Chondrocyte (in vitro differentiated cells): ENCODE measurements around the gene MCU. TPM values are rescaled to one million over a fixed set of nuclear protein-coding genes. Genes with fewer than 3 reads are reported as not detected.
A peak's percentile ranks its signal among the peaks of the same experiment; 100 is the strongest.

Experiments used
- DNase-seq: peaks from one replicate; pipeline ENCODE4 v3.0.0; 2021; ENCODE audit warnings: mixed read lengths, low spot score
- H3K27ac Mint-ChIP-seq: one replicate; pipeline ENCODE4 v1.8.0; 2021; ENCODE audit warnings: mild to moderate bottlenecking, moderate library complexity, mixed read lengths; ENCODE audit not compliant: unreplicated experiment
- H3K27me3 Mint-ChIP-seq: 2 replicates; pipeline ENCODE4 v1.8.0; 2021; ENCODE audit warnings: low read depth, mixed read lengths
- H3K36me3 Mint-ChIP-seq: 2 replicates; pipeline ENCODE4 v1.8.0; 2021; ENCODE audit warnings: low read depth, mixed read lengths
- H3K4me1 Mint-ChIP-seq: 2 replicates; pipeline ENCODE4 v1.8.0; 2021; ENCODE audit warnings: low read depth, mild to moderate bottlenecking, mixed read lengths
- H3K4me3 Mint-ChIP-seq: one replicate; pipeline ENCODE4 v1.8.0; 2021; ENCODE audit warnings: mild to moderate bottlenecking, moderate library complexity, mixed read lengths; ENCODE audit not compliant: unreplicated experiment
- H3K9me3 Mint-ChIP-seq: 2 replicates; pipeline ENCODE4 v1.8.0; 2021; ENCODE audit warnings: low read depth, mixed read lengths
- total RNA-seq: library from RNA; stranded (reverse); gene quantifications from 3 replicates; pipeline ENCODE4 v1.2.1, GENCODE V29; 2021
- TF ChIP-seq, protein P1 (sequence below): fragments of 200-600 bp; sonication (generic); IDR thresholded peaks from 2 replicates; pipeline ENCODE4 v1.5.0; 2021; ENCODE audit warnings: antibody characterized with exemption, mild to moderate bottlenecking, moderate library complexity

The MCU gene
- total RNA-seq, 1 donor from 2014 or later: 51.8 TPM

DNA sequence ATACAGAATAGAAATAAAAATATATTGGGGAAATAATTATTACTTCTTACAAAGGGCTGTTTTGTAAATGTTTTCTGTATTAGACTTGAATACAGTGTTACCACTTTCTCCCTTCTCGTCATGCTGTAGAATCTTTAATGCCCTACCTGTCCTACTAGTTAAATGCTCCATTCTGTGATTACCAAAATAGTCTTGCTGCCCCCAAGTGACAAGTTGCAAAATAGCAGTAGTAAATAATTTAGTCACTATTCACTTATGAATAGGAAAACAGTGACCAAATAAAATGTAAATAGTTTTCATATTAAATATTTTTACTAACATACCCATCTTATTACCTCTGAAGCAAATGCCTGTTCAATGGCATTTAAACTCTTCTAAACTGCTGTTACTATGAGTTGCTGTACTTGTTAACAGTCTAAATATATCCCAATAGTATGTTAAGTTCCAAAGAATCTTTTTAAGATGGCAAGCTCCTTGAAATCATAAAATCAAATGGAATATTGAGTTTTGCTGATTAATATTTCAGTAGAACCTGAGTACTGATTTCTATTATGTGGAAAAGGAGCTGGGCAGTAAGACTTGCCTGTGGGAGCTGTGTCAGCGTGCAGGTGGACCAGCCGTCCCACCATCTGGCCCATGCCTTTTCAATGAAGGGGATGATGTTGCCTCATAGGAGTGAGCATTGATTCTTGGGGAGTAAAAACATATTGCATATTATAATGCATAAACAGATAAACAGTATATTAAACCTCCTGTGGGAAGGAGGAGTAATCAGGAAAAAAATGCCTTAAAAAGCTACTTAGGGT lies 183.5 kb downstream of the MCU start:
- Mint-ChIP-seq H3K27ac (peak overlapping the region; percentile 27), H3K4me1 (no peaks in the 10 kb centered on the region), H3K9me3 (peaks cover 7% of the 10 kb centered on the region), H3K4me3 (no peak overlapping the region), H3K27me3 (no peaks in the 10 kb centered on the region), H3K36me3 (peaks cover 27% of the 10 kb centered on the region)
- DNase-seq: no peak
- TF ChIP-seq, protein P1, sequence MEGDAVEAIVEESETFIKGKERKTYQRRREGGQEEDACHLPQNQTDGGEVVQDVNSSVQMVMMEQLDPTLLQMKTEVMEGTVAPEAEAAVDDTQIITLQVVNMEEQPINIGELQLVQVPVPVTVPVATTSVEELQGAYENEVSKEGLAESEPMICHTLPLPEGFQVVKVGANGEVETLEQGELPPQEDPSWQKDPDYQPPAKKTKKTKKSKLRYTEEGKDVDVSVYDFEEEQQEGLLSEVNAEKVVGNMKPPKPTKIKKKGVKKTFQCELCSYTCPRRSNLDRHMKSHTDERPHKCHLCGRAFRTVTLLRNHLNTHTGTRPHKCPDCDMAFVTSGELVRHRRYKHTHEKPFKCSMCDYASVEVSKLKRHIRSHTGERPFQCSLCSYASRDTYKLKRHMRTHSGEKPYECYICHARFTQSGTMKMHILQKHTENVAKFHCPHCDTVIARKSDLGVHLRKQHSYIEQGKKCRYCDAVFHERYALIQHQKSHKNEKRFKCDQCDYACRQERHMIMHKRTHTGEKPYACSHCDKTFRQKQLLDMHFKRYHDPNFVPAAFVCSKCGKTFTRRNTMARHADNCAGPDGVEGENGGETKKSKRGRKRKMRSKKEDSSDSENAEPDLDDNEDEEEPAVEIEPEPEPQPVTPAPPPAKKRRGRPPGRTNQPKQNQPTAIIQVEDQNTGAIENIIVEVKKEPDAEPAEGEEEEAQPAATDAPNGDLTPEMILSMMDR: peak; percentile 84

DNA sequence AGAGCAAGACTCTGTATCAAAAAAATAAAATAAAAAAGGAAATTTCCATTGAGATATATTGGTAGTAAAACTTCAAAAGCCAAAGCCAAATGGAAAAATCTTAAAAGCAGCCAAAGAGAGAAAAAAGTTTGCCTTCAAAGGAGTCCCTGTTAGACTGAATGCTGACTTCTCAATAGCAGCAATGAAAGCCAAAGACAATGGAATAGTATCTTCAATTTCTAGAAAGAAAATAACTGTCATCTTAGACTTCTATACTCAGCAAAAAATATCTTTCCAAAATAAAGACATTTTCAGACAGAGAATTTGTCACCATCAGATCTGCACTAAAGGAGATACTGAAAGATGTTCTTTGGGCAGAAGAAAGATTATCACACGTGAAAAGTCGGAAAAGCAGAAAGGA lies 187.3 kb downstream of the MCU start:
- no peak overlapping the region for H3K4me3 Mint-ChIP-seq
- no peaks in the 10 kb centered on the region for H3K27me3 Mint-ChIP-seq
- TF ChIP-seq, protein P1: no peak
- DNase-seq: no peak
- H3K4me1 Mint-ChIP-seq: no peaks in the 10 kb centered on the region
- H3K27ac Mint-ChIP-seq: no peak overlapping the region
- H3K9me3 Mint-ChIP-seq: peaks cover 7% of the 10 kb centered on the region
- H3K36me3 Mint-ChIP-seq: peaks cover 19% of the 10 kb centered on the region

DNA sequence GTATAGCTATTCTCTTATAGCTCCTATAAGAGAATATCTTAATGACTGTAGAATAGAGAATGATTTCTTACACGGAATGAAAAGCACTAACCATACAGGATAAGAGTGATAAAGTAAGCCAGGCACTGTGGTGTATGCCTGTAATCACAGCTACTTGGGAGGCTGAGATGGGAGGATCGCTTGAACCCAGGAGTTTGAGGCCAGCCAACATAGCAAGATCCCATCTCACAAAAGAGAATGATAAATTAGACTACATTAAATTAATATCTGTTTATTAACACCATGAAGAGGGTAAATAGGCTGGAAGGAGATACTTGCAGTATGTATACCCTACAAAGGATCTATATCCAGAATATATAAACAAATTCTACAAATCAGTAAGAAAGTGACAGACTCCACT lies 189.3 kb downstream of the MCU start:
- Mint-ChIP-seq H3K27me3 (no peaks in the 10 kb centered on the region), H3K36me3 (peaks cover 29% of the 10 kb centered on the region), H3K4me1 (no peaks in the 10 kb centered on the region), H3K9me3 (peaks cover 7% of the 10 kb centered on the region), H3K27ac (no peak overlapping the region), H3K4me3 (no peak overlapping the region)
- DNase-seq: no peak
- TF ChIP-seq, protein P1: no peak

DNA sequence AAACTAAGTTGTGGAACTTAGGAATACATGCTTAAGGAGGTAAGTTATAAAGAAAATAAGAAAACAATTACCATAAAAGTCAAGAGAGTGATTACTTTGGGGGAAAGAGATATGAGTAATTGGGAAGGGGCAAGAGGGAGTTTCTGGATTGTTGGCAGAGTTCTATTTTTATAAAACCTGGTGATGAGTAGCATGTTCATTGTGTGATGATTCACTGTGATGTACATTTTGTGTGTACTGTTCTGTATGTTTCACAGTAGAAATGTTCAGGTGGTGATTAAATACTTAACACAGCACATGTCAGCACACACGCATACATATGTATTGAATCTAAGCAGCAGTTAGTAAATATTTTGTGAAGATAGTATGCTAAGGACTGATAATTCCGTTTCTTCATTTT lies 191.9 kb downstream of the MCU start:
- H3K4me3 Mint-ChIP-seq: no peak overlapping the region
- H3K27ac Mint-ChIP-seq: no peak overlapping the region
- DNase-seq: no peak
- peaks cover 4% of the 10 kb centered on the region for H3K9me3 Mint-ChIP-seq
- no peaks in the 10 kb centered on the region for H3K27me3 Mint-ChIP-seq
- H3K36me3 Mint-ChIP-seq: peaks cover 36% of the 10 kb centered on the region
- TF ChIP-seq, protein P1: no peak
- peaks cover 6% of the 10 kb centered on the region for H3K4me1 Mint-ChIP-seq

DNA sequence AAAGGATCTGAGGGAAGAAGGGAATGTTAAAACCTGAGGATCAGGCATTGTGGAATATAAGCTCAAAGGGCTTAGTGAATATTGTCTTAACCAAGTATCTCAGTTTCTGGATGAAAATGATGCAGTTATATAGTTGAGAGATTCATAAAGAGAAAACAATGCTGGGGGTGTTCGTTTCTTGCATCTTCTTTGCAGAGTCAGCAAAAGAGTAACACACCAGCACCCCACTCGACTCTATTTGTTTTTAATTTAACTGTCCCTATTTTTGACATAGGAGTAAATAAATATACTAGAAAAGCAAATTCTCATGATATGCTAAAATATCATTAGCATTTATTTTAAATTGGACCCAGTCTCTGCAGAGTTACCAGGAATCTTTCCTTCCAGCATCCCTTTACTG lies 194.0 kb downstream of the MCU start:
- Mint-ChIP-seq H3K27ac (no peak overlapping the region), H3K27me3 (no peaks in the 10 kb centered on the region), H3K4me3 (no peak overlapping the region), H3K36me3 (peaks cover 41% of the 10 kb centered on the region), H3K4me1 (peaks cover 6% of the 10 kb centered on the region), H3K9me3 (no peaks in the 10 kb centered on the region)
- no peak for DNase-seq
- TF ChIP-seq, protein P1: no peak
